ENCODE data around the gene DNAJB8. TPM values are rescaled to one million over a fixed set of nuclear protein-coding genes. Genes with fewer than 3 reads are reported as not detected.

The DNAJB8 gene
- total and polyA plus RNA-seq, 4 donors = not detected

GRCh38 chr3:128495435-128495970 is 28.8 kb upstream of the DNAJB8 start (continued):
- no peak for TF ChIP-seq ZBTB33 (IDR thresholded peaks at IDR 0.05)

- DNase-seq (ENCODE audit: low spot score) = no peak
- peaks cover 20 to 33% (median 24%) of the 10 kb centered on the region in 4 donors for H3K4me1 ChIP-seq (ENCODE audit: control insufficient read depth in 4 of 4, insufficient read depth in 4 of 4, low read length in 3 of 4)
Measured at GRCh38 chr3:128494367-128494650, 27.6 kb upstream of the DNAJB8 start.

GRCh38 chr3:128493570-128494366 is 27.1 kb upstream of the DNAJB8 start:
- DNase-seq (ENCODE audit: low spot score) = no peak

More at GRCh38 chr3:128494367-128494650, 27.6 kb upstream of the DNAJB8 start:
- H3K36me3 ChIP-seq (ENCODE audit: control insufficient read depth in 4 of 4, insufficient read depth in 3 of 4, low read depth in 1 of 4, low read length in 3 of 4) = no peaks in the 10 kb centered on the region
- no peak overlapping the region for H3K4me3 ChIP-seq (ENCODE audit: low read depth in 1 of 3, low read length in 3 of 3)
- TF ChIP-seq RXRA (IDR thresholded peaks at IDR 0.05) (no peak), GABPA (IDR thresholded peaks at IDR 0.05 in 1 of 2, conservative IDR thresholded peaks at IDR 0.05 in 1 of 2) (no peak), MAX (IDR thresholded peaks at IDR 0.05) (no peak), TAF1 (conservative IDR thresholded peaks at IDR 0.05) (no peak), NR2F2 (IDR thresholded peaks at IDR 0.05) (no peak), RAD21 (IDR thresholded peaks at IDR 0.05) (no peak), YY1 (IDR thresholded peaks at IDR 0.05) (no peak), JUND (IDR thresholded peaks at IDR 0.05) (no peak), SP1 (IDR thresholded peaks at IDR 0.05) (no peak)
- TF ChIP-seq, protein P1, sequence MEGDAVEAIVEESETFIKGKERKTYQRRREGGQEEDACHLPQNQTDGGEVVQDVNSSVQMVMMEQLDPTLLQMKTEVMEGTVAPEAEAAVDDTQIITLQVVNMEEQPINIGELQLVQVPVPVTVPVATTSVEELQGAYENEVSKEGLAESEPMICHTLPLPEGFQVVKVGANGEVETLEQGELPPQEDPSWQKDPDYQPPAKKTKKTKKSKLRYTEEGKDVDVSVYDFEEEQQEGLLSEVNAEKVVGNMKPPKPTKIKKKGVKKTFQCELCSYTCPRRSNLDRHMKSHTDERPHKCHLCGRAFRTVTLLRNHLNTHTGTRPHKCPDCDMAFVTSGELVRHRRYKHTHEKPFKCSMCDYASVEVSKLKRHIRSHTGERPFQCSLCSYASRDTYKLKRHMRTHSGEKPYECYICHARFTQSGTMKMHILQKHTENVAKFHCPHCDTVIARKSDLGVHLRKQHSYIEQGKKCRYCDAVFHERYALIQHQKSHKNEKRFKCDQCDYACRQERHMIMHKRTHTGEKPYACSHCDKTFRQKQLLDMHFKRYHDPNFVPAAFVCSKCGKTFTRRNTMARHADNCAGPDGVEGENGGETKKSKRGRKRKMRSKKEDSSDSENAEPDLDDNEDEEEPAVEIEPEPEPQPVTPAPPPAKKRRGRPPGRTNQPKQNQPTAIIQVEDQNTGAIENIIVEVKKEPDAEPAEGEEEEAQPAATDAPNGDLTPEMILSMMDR (IDR thresholded peaks at IDR 0.05; ENCODE audit: low read depth, low read length, missing input control) = no peak
- no peak overlapping the region for H3K27ac ChIP-seq (ENCODE audit: low read depth in 1 of 2, low read length in 2 of 2)
- H3K9me3 ChIP-seq (ENCODE audit: control insufficient read depth in 4 of 4, low read length in 3 of 4) = no peaks in the 10 kb centered on the region
- H3K9ac ChIP-seq (ENCODE audit: low read depth in 1 of 2, low read length in 2 of 2) = no peak overlapping the region
- WGBS = 63% methylated on average over 2 of the region's 2 CpGs
- peaks cover 6 to 17% (median 13%) of the 10 kb centered on the region in 4 donors for H3K27me3 ChIP-seq (ENCODE audit: control insufficient read depth in 4 of 4, insufficient read depth in 4 of 4, low read length in 3 of 4)

More at GRCh38 chr3:128493570-128494366, 27.1 kb upstream of the DNAJB8 start:
- Histone ChIP-seq H3K9ac (ENCODE audit: low read depth in 1 of 2, low read length in 2 of 2) (no peak overlapping the region), H3K9me3 (ENCODE audit: control insufficient read depth in 4 of 4, low read length in 3 of 4) (no peaks in the 10 kb centered on the region), H3K27me3 (ENCODE audit: control insufficient read depth in 4 of 4, insufficient read depth in 4 of 4, low read length in 3 of 4) (peaks cover 6 to 17% (median 11%) of the 10 kb centered on the region in 4 donors), H3K4me1 (ENCODE audit: control insufficient read depth in 4 of 4, insufficient read depth in 4 of 4, low read length in 3 of 4) (peaks cover 24 to 37% (median 28%) of the 10 kb centered on the region in 4 donors), H3K4me3 (ENCODE audit: low read depth in 1 of 3, low read length in 3 of 3) (no peak overlapping the region), H3K36me3 (ENCODE audit: control insufficient read depth in 4 of 4, insufficient read depth in 3 of 4, low read depth in 1 of 4, low read length in 3 of 4) (no peaks in the 10 kb centered on the region), H3K27ac (ENCODE audit: low read depth in 1 of 2, low read length in 2 of 2) (no peak overlapping the region)
- 18% methylated on average over 13 of the region's 13 CpGs for WGBS
- TF ChIP-seq SP1 (IDR thresholded peaks at IDR 0.05) = no peak
- TF ChIP-seq TAF1 (conservative IDR thresholded peaks at IDR 0.05) = no peak
- TF ChIP-seq HNF4A (conservative IDR thresholded peaks at IDR 0.05) = no peak
- TF ChIP-seq RAD21 (IDR thresholded peaks at IDR 0.05) = no peak
- TF ChIP-seq EGR1 (IDR thresholded peaks at IDR 0.05; ENCODE audit: low read depth in 2 of 2) = no peak
- TF ChIP-seq FOXA1 (IDR thresholded peaks at IDR 0.05) = no peak
- no peak for TF ChIP-seq HNF4G (IDR thresholded peaks at IDR 0.05)
- no peak for TF ChIP-seq GABPA (IDR thresholded peaks at IDR 0.05 in 1 of 2, conservative IDR thresholded peaks at IDR 0.05 in 1 of 2)
- TF ChIP-seq YY1 (IDR thresholded peaks at IDR 0.05) = no peak
- TF ChIP-seq, protein P1 (IDR thresholded peaks at IDR 0.05; ENCODE audit: low read depth, low read length, missing input control) = no peak
- TF ChIP-seq NR2F2 (IDR thresholded peaks at IDR 0.05) = no peak
- no peak for TF ChIP-seq MAX (IDR thresholded peaks at IDR 0.05)
